ENCODE measurements around the gene CD96. TPM values are rescaled to one million over a fixed set of nuclear protein-coding genes. Genes with fewer than 3 reads are reported as not detected.

Gene CD96
- total and polyA plus RNA-seq, 2 donors (not counting 1 experiment from before 2014, with no cell fraction given), result 0.10 TPM; not detected in 1

DNA sequence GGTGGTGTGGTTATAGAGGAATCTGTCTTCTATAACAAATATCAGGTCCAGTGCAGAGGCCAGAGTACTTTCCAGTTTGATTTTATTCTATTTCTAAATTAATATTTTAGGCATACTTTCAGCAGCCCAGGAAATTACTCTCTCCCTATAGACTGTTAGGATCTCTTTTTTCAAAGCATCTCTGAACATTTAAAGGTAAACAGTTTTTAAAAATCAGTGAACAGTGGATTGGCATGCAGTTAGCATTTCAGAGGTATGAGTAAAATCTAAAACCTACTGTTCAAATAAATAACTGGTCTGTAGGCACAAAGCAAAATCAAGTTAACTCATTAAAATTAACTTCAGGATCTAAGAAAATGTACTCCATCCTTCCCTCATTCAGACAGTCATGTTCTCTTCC is 50.1 kb downstream of the CD96 start:
- DNase-seq (ENCODE audit: low read depth in 2 of 2), result peak in 1 of 2 donors; percentile 50
- no peak overlapping the region for H2AFZ ChIP-seq (ENCODE audit: low read length)
- no peaks in the 10 kb centered on the region for H3K79me2 ChIP-seq (ENCODE audit: control insufficient read depth, insufficient read depth, low read length)
- TF ChIP-seq EZH2 (IDR thresholded peaks at IDR 0.05; ENCODE audit: low read length, missing control alignments), result no peak
- TF ChIP-seq, protein P1, sequence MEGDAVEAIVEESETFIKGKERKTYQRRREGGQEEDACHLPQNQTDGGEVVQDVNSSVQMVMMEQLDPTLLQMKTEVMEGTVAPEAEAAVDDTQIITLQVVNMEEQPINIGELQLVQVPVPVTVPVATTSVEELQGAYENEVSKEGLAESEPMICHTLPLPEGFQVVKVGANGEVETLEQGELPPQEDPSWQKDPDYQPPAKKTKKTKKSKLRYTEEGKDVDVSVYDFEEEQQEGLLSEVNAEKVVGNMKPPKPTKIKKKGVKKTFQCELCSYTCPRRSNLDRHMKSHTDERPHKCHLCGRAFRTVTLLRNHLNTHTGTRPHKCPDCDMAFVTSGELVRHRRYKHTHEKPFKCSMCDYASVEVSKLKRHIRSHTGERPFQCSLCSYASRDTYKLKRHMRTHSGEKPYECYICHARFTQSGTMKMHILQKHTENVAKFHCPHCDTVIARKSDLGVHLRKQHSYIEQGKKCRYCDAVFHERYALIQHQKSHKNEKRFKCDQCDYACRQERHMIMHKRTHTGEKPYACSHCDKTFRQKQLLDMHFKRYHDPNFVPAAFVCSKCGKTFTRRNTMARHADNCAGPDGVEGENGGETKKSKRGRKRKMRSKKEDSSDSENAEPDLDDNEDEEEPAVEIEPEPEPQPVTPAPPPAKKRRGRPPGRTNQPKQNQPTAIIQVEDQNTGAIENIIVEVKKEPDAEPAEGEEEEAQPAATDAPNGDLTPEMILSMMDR (conservative IDR thresholded peaks at IDR 0.05 in 1 of 2, IDR thresholded peaks at IDR 0.05 in 1 of 2; ENCODE audit: low read depth in 1 of 2, low read length in 2 of 2), result no peak
- no peaks in the 10 kb centered on the region for H3K27me3 ChIP-seq (ENCODE audit: control insufficient read depth, insufficient read depth, low read length)
- no peak overlapping the region for H3K4me3 ChIP-seq (replicated peaks in 1 of 4; ENCODE audit: control extremely low read depth in 1 of 4, insufficient read depth in 1 of 4, low read depth in 3 of 4, low read length in 4 of 4)
- no peaks in the 10 kb centered on the region for H3K36me3 ChIP-seq (ENCODE audit: control insufficient read depth, insufficient read depth, low read length)
- no peaks in the 10 kb centered on the region for H3K9me3 ChIP-seq (ENCODE audit: control insufficient read depth, insufficient read depth, low read depth, low read length)
- H3K4me1 ChIP-seq (ENCODE audit: control insufficient read depth, extremely low read depth, insufficient read depth, low read length), result peaks cover 8% of the 10 kb centered on the region
- no peak overlapping the region for H3K27ac ChIP-seq (ENCODE audit: insufficient read depth, low read length)
- no peak overlapping the region for H3K9ac ChIP-seq (ENCODE audit: insufficient read depth, low read length)
- no peak overlapping the region for H3K4me2 ChIP-seq (ENCODE audit: extremely low read depth, insufficient read depth, low read length)
- no peaks in the 10 kb centered on the region for H4K20me1 ChIP-seq (ENCODE audit: control insufficient read depth, extremely low read depth, insufficient read depth, low read length)

DNA sequence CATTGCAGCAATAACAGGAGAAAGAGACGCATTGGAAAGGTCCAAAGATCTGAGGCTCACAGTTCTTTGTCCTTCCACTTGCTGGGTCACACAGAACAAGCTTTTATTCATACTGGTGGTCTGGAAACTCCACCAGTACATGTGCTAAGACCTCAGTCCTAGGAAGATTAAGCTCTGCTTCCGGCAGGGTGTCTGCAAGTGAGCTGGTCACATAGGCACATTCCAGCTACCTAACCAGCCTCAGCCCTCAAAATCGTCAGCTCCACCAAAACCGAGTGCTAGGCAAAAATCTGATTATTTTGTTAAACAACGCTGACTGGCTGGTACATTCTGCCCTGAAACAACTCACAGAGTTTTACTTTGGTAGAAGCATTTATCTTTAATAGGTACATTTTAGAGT is 50.9 kb downstream of the CD96 start:
- Histone ChIP-seq H3K36me3 (ENCODE audit: control insufficient read depth, insufficient read depth, low read length) (no peaks in the 10 kb centered on the region), H3K27ac (ENCODE audit: insufficient read depth, low read length) (no peak overlapping the region), H3K27me3 (ENCODE audit: control insufficient read depth, insufficient read depth, low read length) (no peaks in the 10 kb centered on the region), H3K4me3 (replicated peaks in 1 of 4; ENCODE audit: control extremely low read depth in 1 of 4, insufficient read depth in 1 of 4, low read depth in 3 of 4, low read length in 4 of 4) (no peak overlapping the region), H3K79me2 (ENCODE audit: control insufficient read depth, insufficient read depth, low read length) (no peaks in the 10 kb centered on the region), H2AFZ (ENCODE audit: low read length) (peak overlapping the region; percentile 17), H3K9me3 (ENCODE audit: control insufficient read depth, insufficient read depth, low read depth, low read length) (no peaks in the 10 kb centered on the region), H3K9ac (ENCODE audit: insufficient read depth, low read length) (no peak overlapping the region), H3K4me2 (ENCODE audit: extremely low read depth, insufficient read depth, low read length) (no peak overlapping the region), H4K20me1 (ENCODE audit: control insufficient read depth, extremely low read depth, insufficient read depth, low read length) (no peaks in the 10 kb centered on the region), H3K4me1 (ENCODE audit: control insufficient read depth, extremely low read depth, insufficient read depth, low read length) (peaks cover 8% of the 10 kb centered on the region)
- TF ChIP-seq, protein P1 (conservative IDR thresholded peaks at IDR 0.05 in 1 of 2, IDR thresholded peaks at IDR 0.05 in 1 of 2; ENCODE audit: low read depth in 1 of 2, low read length in 2 of 2), result no peak
- TF ChIP-seq EZH2 (IDR thresholded peaks at IDR 0.05; ENCODE audit: low read length, missing control alignments), result no peak
- DNase-seq (ENCODE audit: low read depth in 2 of 2), result peak in 1 of 2 donors; percentile 54

DNA sequence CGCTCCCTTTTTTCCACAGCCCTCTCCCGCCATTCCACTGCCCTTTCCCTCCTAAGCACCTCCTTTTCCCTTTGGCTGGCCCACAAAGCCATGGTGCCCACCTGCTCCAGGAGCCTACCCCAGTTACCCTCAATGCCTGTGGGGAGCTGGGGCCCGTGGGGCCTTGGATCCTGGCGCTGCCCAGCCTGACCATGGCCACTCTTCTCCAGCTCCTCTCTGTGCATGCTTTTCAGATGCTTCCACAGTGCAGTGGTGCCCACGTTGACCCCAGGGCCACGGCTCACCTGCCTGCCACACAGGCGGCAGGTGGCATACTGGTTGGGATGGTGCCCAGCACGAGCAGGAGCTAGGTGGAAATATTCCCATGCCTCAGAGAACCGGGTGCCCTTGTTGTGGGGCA is 51.7 kb downstream of the CD96 start:
- TF ChIP-seq, protein P1 (conservative IDR thresholded peaks at IDR 0.05 in 1 of 2, IDR thresholded peaks at IDR 0.05 in 1 of 2; ENCODE audit: low read depth in 1 of 2, low read length in 2 of 2), result no peak
- no peak for TF ChIP-seq EZH2 (IDR thresholded peaks at IDR 0.05; ENCODE audit: low read length, missing control alignments)
- Histone ChIP-seq H3K9me3 (ENCODE audit: control insufficient read depth, insufficient read depth, low read depth, low read length) (no peaks in the 10 kb centered on the region), H3K9ac (ENCODE audit: insufficient read depth, low read length) (no peak overlapping the region), H3K4me2 (ENCODE audit: extremely low read depth, insufficient read depth, low read length) (no peak overlapping the region), H3K79me2 (ENCODE audit: control insufficient read depth, insufficient read depth, low read length) (no peaks in the 10 kb centered on the region), H3K27me3 (ENCODE audit: control insufficient read depth, insufficient read depth, low read length) (no peaks in the 10 kb centered on the region), H4K20me1 (ENCODE audit: control insufficient read depth, extremely low read depth, insufficient read depth, low read length) (no peaks in the 10 kb centered on the region), H3K27ac (ENCODE audit: insufficient read depth, low read length) (no peak overlapping the region), H3K36me3 (ENCODE audit: control insufficient read depth, insufficient read depth, low read length) (no peaks in the 10 kb centered on the region), H3K4me1 (ENCODE audit: control insufficient read depth, extremely low read depth, insufficient read depth, low read length) (peaks cover 8% of the 10 kb centered on the region), H2AFZ (ENCODE audit: low read length) (no peak overlapping the region), H3K4me3 (replicated peaks in 1 of 4; ENCODE audit: control extremely low read depth in 1 of 4, insufficient read depth in 1 of 4, low read depth in 3 of 4, low read length in 4 of 4) (no peak overlapping the region)
- DNase-seq (ENCODE audit: low read depth in 2 of 2), result no peak
